ENCODE data around the gene LAMC1. TPM values are rescaled to one million over a fixed set of nuclear protein-coding genes. Genes with fewer than 3 reads are reported as not detected.

The LAMC1 gene
- polyA plus RNA-seq, 1 donor from 2014 or later, result 4.2 TPM

DNA sequence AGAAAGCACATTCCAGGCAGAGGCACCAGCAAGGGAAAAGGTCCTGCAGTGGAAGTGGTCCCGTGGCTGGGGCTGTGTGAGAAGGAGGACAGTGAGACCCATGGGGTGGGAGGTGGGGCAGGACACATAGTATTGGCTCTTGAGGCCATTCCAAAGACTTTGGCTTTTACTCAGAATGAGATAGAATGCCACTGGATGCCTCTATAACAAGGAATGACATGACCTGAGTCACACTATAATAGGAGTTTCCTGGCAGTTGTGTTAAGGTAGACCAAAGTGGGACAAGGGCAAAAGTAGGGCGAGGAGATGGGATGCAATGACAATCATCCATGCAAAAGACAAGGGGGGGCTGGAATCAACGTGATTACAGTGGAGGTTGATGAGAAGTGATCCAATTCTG, 138.2 kb downstream of the LAMC1 start:
- H3K36me3 ChIP-seq (ENCODE audit: insufficient read depth, low read length), result no peaks in the 10 kb centered on the region
- no peaks in the 10 kb centered on the region for H4K20me1 ChIP-seq (ENCODE audit: insufficient read depth)
- H3K4me2 ChIP-seq (ENCODE audit: low read length), result no peak overlapping the region
- no peak overlapping the region for H2AFZ ChIP-seq (ENCODE audit: low read depth, low read length)
- no peaks in the 10 kb centered on the region for H3F3A ChIP-seq (ENCODE audit: insufficient read depth, low read length, poor library complexity, severe bottlenecking)
- H3K27me3 ChIP-seq (ENCODE audit: insufficient read depth, low read depth, low read length), result no peaks in the 10 kb centered on the region
- H3K9me2 ChIP-seq (ENCODE audit: insufficient read depth, low read length), result no peaks in the 10 kb centered on the region
- H3K27ac ChIP-seq (ENCODE audit: low read length), result no peak overlapping the region
- no peaks in the 10 kb centered on the region for H3K9me3 ChIP-seq (ENCODE audit: low read length)
- H3K79me2 ChIP-seq (replicated peaks; ENCODE audit: insufficient read depth, low read length), result no peaks in the 10 kb centered on the region
- TF ChIP-seq POLR2AphosphoS5 (IDR thresholded peaks at IDR 0.05) (no peak), EZH2 (IDR thresholded peaks at IDR 0.05; ENCODE audit: borderline replicate concordance, insufficient read depth, low read length, poor library complexity, severe bottlenecking) (no peak)
- TF ChIP-seq, protein P1, sequence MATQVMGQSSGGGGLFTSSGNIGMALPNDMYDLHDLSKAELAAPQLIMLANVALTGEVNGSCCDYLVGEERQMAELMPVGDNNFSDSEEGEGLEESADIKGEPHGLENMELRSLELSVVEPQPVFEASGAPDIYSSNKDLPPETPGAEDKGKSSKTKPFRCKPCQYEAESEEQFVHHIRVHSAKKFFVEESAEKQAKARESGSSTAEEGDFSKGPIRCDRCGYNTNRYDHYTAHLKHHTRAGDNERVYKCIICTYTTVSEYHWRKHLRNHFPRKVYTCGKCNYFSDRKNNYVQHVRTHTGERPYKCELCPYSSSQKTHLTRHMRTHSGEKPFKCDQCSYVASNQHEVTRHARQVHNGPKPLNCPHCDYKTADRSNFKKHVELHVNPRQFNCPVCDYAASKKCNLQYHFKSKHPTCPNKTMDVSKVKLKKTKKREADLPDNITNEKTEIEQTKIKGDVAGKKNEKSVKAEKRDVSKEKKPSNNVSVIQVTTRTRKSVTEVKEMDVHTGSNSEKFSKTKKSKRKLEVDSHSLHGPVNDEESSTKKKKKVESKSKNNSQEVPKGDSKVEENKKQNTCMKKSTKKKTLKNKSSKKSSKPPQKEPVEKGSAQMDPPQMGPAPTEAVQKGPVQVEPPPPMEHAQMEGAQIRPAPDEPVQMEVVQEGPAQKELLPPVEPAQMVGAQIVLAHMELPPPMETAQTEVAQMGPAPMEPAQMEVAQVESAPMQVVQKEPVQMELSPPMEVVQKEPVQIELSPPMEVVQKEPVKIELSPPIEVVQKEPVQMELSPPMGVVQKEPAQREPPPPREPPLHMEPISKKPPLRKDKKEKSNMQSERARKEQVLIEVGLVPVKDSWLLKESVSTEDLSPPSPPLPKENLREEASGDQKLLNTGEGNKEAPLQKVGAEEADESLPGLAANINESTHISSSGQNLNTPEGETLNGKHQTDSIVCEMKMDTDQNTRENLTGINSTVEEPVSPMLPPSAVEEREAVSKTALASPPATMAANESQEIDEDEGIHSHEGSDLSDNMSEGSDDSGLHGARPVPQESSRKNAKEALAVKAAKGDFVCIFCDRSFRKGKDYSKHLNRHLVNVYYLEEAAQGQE (IDR thresholded peaks at IDR 0.05; ENCODE audit: borderline replicate concordance), result no peak
- H3K9ac ChIP-seq (ENCODE audit: low read length), result no peak overlapping the region
- no peak overlapping the region for H3K4me3 ChIP-seq (ENCODE audit: low read length)

DNA sequence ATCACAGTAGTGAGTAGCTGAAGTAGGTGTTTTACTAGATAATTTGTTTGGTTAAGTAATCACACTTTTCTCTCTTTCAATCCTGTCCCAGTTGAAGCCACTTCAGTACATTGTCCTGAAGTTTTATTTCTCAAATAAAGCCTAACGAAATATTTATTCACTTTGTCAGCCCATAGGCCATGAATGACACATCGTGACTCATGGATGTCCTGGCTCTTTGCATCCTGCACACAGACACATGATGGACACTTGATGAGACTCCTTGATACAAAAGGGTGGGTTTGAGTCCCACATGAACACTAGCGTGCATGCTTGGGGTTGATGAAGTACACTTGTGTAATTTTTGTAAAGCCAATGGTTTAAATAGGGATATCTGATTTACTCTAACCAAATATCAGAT, 140.1 kb downstream of the LAMC1 start:
- TF ChIP-seq RAD21 (conservative IDR thresholded peaks at IDR 0.05) (no peak), EP300 (conservative IDR thresholded peaks at IDR 0.05; ENCODE audit: poor library complexity, severe bottlenecking) (no peak), EZH2 (IDR thresholded peaks at IDR 0.05; ENCODE audit: borderline replicate concordance, insufficient read depth, low read length, poor library complexity, severe bottlenecking) (no peak), MXI1 (conservative IDR thresholded peaks at IDR 0.05; ENCODE audit: poor library complexity, severe bottlenecking) (no peak), POLR2AphosphoS5 (IDR thresholded peaks at IDR 0.05) (no peak), TAF1 (IDR thresholded peaks at IDR 0.05; ENCODE audit: low read depth) (no peak), SMC3 (conservative IDR thresholded peaks at IDR 0.05; ENCODE audit: poor library complexity) (no peak)
- TF ChIP-seq, protein P1 (IDR thresholded peaks at IDR 0.05; ENCODE audit: borderline replicate concordance), result no peak
- TF ChIP-seq, protein P2, sequence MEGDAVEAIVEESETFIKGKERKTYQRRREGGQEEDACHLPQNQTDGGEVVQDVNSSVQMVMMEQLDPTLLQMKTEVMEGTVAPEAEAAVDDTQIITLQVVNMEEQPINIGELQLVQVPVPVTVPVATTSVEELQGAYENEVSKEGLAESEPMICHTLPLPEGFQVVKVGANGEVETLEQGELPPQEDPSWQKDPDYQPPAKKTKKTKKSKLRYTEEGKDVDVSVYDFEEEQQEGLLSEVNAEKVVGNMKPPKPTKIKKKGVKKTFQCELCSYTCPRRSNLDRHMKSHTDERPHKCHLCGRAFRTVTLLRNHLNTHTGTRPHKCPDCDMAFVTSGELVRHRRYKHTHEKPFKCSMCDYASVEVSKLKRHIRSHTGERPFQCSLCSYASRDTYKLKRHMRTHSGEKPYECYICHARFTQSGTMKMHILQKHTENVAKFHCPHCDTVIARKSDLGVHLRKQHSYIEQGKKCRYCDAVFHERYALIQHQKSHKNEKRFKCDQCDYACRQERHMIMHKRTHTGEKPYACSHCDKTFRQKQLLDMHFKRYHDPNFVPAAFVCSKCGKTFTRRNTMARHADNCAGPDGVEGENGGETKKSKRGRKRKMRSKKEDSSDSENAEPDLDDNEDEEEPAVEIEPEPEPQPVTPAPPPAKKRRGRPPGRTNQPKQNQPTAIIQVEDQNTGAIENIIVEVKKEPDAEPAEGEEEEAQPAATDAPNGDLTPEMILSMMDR (IDR thresholded peaks at IDR 0.05; ENCODE audit: poor library complexity, severe bottlenecking), result no peak
- no peaks in the 10 kb centered on the region for H4K20me1 ChIP-seq (ENCODE audit: insufficient read depth)
- no peaks in the 10 kb centered on the region for H3K36me3 ChIP-seq (ENCODE audit: insufficient read depth, low read length)
- no peaks in the 10 kb centered on the region for H3F3A ChIP-seq (ENCODE audit: insufficient read depth, low read length, poor library complexity, severe bottlenecking)
- no peak overlapping the region for H3K4me2 ChIP-seq (ENCODE audit: low read length)
- no peaks in the 10 kb centered on the region for H3K79me2 ChIP-seq (replicated peaks; ENCODE audit: insufficient read depth, low read length)
- H3K4me3 ChIP-seq (ENCODE audit: low read length), result no peak overlapping the region
- no peak overlapping the region for H3K27ac ChIP-seq (ENCODE audit: low read length)
- no peaks in the 10 kb centered on the region for H3K27me3 ChIP-seq (ENCODE audit: insufficient read depth, low read depth, low read length)
- no peaks in the 10 kb centered on the region for H3K9me3 ChIP-seq (ENCODE audit: low read length)
- H2AFZ ChIP-seq (ENCODE audit: low read depth, low read length), result no peak overlapping the region
- H3K9ac ChIP-seq (ENCODE audit: low read length), result no peak overlapping the region
- H3K9me2 ChIP-seq (ENCODE audit: insufficient read depth, low read length), result no peaks in the 10 kb centered on the region

Measured in neural cell (in vitro differentiated cells).